Kidney (tissue), 14 donors: ENCODE data around the gene APBB2. TPM values are rescaled to one million over a fixed set of nuclear protein-coding genes. Genes with fewer than 3 reads are reported as not detected.

Experiments
- DNase-seq, 5 donors: peaks; one replicate each; pipeline ENCODE4 v3.0.0-alpha.2; 2013 to 2020
- FAIRE-seq: peaks from 2 replicates; lab custom pipeline; 2012; peaks lifted over from hg19 to GRCh38; lab: Jason Lieb, UNC
- H3K27ac ChIP-seq, 2 donors: one replicate each; pipeline ENCODE4 v1.7.0; 2013; ENCODE audit warnings: low read depth in 2 of 2, low read length in 2 of 2, inconsistent platforms in 1 of 2
- H3K27me3 ChIP-seq: one replicate; pipeline ENCODE4 v1.7.1; 2013; ENCODE audit warnings: low read length, inconsistent platforms; ENCODE audit not compliant: control insufficient read depth, insufficient read depth
- H3K36me3 ChIP-seq, 3 donors: one replicate each; pipeline versions ENCODE4 v1.7.0 to v1.7.1; 2013; ENCODE audit warnings: low read length in 3 of 3, control low read depth in 1 of 3, inconsistent platforms in 1 of 3; ENCODE audit not compliant: insufficient read depth in 3 of 3, control insufficient read depth in 2 of 3
- H3K4me1 ChIP-seq, 3 donors: one replicate each; pipeline versions ENCODE4 v1.7.0 to v1.7.1; 2013; ENCODE audit warnings: low read length in 3 of 3, inconsistent platforms in 1 of 3, low read depth in 1 of 3; ENCODE audit not compliant: control insufficient read depth in 2 of 3, insufficient read depth in 2 of 3
- H3K4me3 ChIP-seq, 3 donors: one replicate each; pipeline versions ENCODE4 v1.7.0 to v1.8.1; 2013; ENCODE audit warnings: low read length in 3 of 3, control low read depth in 1 of 3, inconsistent platforms in 1 of 3
- H3K9ac ChIP-seq, 3 donors: one replicate each; pipeline versions ENCODE4 v1.7.0 to v1.7.1; 2013; ENCODE audit warnings: low read length in 3 of 3, control low read depth in 1 of 3, inconsistent platforms in 1 of 3
- H3K9me3 ChIP-seq, 3 donors: one replicate each; pipeline versions ENCODE4 v1.7.0 to v1.7.1; 2013; ENCODE audit warnings: low read length in 3 of 3, control low read depth in 1 of 3, inconsistent platforms in 1 of 3; ENCODE audit not compliant: control insufficient read depth in 2 of 3, insufficient read depth in 1 of 3
- intact Hi-C: fragments of 100-400 bp; cut with DNase I; formaldehyde crosslinking; loops from one replicate; pipeline ENCODE4 v1.11.1; 2022
- polyA plus RNA-seq: library from polyadenylated mRNA; stranded (reverse); fragments of 350-450 nt; fragmentation: Illumina TruSeq; extraction: RNeasy Lipid Tissue Mini Kit (QIAGEN cat#74804); gene quantifications from one replicate; pipeline ENCODE4 v1.2.3, GENCODE V29; 2014; ENCODE audit warnings: low read depth, low replicate concordance; ENCODE audit not compliant: insufficient read depth
- total RNA-seq: library from RNA; stranded (reverse); fragmentation: NEBNext Ultra II Directional; extraction: Animal tissue kit (Norgen Biotek cat#: 25700); gene quantifications from one replicate; pipeline ENCODE4 v1.2.1, GENCODE V29; 2021
- TF ChIP-seq, protein P1 (sequence below): IDR thresholded peaks from 3 replicates; pipeline ENCODE4 v1.5.1; 2012; ENCODE audit warnings: mild to moderate bottlenecking, moderate library complexity, borderline replicate concordance; ENCODE audit not compliant: insufficient read depth; ENCODE audit errors: extremely low read depth
- donor health status: control.
- donor health status: control.
- donor health status: control.
- donor health status: control.
- donor health status: control.
- donor health status: DM: yes; HTN: yes; CAD: no.
- donor health status: Normal renal cell carcinoma (clear cell type).

Gene APBB2
- total and polyA plus RNA-seq, 2 donors from 2014 or later: 13.4 to 65.6 TPM

DNA sequence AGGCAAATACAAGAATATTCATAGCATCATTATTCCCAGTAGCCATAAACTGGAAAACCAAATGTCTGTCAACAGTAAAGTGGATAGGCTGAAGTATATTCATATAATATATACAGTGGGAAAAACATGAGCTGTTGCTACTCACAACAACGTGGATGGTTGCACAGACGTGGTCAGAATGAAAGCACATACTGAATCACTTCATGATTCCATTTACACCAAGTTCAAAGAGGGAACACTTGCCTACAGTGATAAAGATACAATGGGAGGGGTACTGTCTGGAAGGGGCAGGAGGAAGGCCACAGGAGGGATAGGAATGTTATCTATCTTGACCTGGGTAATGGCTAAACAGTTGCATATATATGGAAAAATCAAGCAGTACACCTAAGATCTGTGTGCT is 25.3 kb downstream of the APBB2 start:
- Histone ChIP-seq H3K27me3 (no peaks in the 10 kb centered on the region), H3K36me3 (no peaks in the 10 kb centered on the region), H3K9ac (no peak overlapping the region), H3K9me3 (no peaks in the 10 kb centered on the region), H3K4me1 (peaks cover 3 to 21% (median 3%) of the 10 kb centered on the region in 3 donors), H3K4me3 (no peak overlapping the region), H3K27ac (no peak overlapping the region)
- DNase-seq (no peak), FAIRE-seq (no peak)
- TF ChIP-seq, protein P1, sequence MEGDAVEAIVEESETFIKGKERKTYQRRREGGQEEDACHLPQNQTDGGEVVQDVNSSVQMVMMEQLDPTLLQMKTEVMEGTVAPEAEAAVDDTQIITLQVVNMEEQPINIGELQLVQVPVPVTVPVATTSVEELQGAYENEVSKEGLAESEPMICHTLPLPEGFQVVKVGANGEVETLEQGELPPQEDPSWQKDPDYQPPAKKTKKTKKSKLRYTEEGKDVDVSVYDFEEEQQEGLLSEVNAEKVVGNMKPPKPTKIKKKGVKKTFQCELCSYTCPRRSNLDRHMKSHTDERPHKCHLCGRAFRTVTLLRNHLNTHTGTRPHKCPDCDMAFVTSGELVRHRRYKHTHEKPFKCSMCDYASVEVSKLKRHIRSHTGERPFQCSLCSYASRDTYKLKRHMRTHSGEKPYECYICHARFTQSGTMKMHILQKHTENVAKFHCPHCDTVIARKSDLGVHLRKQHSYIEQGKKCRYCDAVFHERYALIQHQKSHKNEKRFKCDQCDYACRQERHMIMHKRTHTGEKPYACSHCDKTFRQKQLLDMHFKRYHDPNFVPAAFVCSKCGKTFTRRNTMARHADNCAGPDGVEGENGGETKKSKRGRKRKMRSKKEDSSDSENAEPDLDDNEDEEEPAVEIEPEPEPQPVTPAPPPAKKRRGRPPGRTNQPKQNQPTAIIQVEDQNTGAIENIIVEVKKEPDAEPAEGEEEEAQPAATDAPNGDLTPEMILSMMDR: no peak
- intact Hi-C loops: no loop called here

DNA sequence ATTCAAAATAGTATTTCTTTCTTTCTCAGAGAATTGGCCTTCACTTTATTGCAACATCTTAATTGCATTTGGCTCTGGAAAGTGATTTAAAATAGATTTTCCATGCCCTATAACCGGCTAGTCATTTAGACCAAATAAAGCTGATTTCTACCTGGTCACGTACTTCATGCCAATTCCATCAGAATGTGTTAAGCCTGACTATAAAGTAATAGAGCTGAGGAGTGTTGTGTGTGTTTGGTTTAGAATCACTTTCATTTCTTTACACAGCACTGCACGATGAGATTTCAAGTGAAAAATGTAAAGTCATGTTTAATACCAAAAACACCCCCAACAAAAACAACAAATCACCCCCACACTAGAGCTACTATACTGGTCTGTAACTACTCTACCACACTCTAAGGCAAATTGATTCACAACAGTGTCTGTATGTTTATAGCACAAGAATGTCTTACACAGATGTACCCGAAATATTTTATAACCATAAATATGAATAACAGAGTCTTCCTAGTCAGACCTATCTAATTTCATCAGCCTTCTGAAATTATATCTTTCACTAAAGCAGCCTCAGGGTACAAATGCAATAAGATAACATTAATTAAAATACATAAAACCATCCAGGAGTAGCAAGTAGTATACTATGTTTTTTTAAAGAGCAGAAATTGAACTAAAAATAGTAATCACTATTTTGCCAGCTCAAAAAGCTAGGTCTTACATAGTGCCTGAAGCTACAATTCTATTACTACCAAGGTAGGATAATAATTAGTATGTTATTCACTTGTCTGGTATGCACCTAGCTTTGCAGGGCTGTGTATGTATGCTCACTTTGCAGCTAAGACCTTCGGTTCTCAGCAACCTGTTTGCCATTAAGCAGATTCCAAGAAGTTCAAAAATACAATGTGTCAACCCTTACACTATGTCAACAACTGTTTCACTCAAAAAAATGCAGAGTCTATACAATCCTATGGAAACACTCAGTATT is 28.4 kb downstream of the APBB2 start:
- H3K9ac ChIP-seq: peak overlapping the region in 1 of 3 donors; percentile 2
- H3K27ac ChIP-seq: no peak overlapping the region
- no peaks in the 10 kb centered on the region for H3K27me3 ChIP-seq
- H3K4me1 ChIP-seq: peaks cover 3 to 21% (median 3%) of the 10 kb centered on the region in 3 donors
- TF ChIP-seq, protein P1: no peak
- H3K4me3 ChIP-seq: peak overlapping the region in 1 of 3 donors; percentile 22
- intact Hi-C loops: no loop called here
- no peaks in the 10 kb centered on the region for H3K36me3 ChIP-seq
- no peaks in the 10 kb centered on the region for H3K9me3 ChIP-seq
- DNase-seq (no peak), FAIRE-seq (peak; percentile 11)

DNA sequence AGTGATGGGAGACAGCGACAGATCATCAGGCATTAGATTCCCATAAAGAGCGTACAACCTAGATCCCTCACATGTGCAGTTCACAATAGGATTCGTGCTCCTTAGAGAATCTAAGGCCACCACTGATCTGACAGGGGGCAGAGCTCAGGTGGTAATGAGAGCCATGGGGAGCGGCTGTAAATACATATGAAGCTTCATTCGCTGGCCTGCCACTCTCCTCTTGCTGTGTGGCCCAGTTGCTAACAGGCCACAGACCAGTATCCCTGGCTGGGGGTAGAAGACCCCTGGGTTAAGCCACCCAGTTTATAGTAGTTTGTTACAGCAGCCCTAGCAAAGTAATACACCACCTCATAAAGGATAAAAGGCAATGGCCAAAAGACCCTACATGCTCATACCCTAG is 30.3 kb downstream of the APBB2 start:
- H3K27me3 ChIP-seq: no peaks in the 10 kb centered on the region
- H3K36me3 ChIP-seq: no peaks in the 10 kb centered on the region
- TF ChIP-seq, protein P1: no peak
- DNase-seq (no peak), FAIRE-seq (no peak)
- H3K4me3 ChIP-seq: no peak overlapping the region
- H3K4me1 ChIP-seq: peaks cover 0 to 22% (median 6%) of the 10 kb centered on the region in 3 donors
- intact Hi-C loops: no loop called here
- H3K27ac ChIP-seq: peak overlapping the region in 1 of 2 donors; percentile 9
- H3K9me3 ChIP-seq: no peaks in the 10 kb centered on the region
- H3K9ac ChIP-seq: no peak overlapping the region
